Gastrocnemius medialis (tissue), 4 donors: ENCODE data around the gene MSH4.
A peak's percentile ranks its signal among the peaks of the same experiment; 100 is the strongest.

Experiments
- POLR2A ChIP-seq, 2 donors: fragments of 450-650 bp; IDR thresholded peaks; one replicate each; pipeline ENCODE4 v1.6.1; 2017; ENCODE audit warnings: antibody characterized with exemption in 2 of 2, mild to moderate bottlenecking in 2 of 2, moderate library complexity in 2 of 2
- TF ChIP-seq, protein P1 (sequence below), 5 experiments: fragments of 450-650 bp in 3 of 5; fragments of 200-600 bp in 2 of 5; sonication (generic) in 2 of 5; IDR thresholded peaks in 4 of 5; conservative IDR thresholded peaks in 1 of 5; 1 replicate in 4 of 5; 2 replicates in 1 of 5; pipeline ENCODE4 v1.5.1; 2016 to 2019; ENCODE audit warnings: antibody characterized with exemption in 5 of 5, mild to moderate bottlenecking in 3 of 5, moderate library complexity in 3 of 5

DNA sequence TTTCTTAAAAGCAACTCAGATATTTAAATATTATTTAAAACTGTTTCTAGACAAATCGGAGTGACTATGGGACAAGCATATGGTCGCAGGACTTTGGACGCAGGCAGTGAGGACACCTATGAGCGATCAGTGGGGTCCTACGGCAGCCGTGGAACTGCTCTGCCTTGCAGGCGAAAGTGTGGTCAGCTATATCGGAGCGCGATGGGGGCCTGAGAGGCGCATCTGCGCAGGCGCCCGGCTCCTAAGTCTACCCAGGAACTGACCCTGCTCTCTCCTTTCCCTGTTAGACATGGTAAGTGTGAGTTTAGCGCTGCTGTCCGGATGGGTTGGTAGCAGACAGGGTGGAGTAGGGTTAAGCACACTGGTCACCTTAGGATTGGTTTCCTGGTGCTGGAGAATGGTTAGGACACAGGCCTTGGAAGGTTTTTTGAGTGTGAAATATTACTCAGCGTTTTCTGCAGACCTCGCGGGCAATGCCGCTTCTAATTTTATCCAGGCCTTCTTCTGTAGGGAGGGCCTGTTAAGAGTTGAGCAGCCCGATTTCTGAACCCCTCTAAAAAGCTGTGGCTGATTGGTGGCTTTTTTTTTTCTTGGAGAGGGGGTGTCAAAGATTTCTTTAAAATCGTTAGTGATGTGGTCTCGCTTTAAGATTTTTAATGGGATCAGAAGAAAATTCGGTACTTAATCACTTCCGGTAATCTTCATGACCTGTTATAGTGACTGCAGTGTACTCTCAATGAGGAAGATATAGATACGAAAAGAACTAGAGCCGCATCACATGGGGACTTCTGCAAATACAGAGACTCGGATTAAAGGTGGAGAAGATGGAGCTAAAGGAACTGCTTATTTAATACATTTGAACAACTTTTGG lies 10.5 kb upstream of the MSH4 start, which contains the start of gene RABGGTB:
- TF ChIP-seq, protein P1, sequence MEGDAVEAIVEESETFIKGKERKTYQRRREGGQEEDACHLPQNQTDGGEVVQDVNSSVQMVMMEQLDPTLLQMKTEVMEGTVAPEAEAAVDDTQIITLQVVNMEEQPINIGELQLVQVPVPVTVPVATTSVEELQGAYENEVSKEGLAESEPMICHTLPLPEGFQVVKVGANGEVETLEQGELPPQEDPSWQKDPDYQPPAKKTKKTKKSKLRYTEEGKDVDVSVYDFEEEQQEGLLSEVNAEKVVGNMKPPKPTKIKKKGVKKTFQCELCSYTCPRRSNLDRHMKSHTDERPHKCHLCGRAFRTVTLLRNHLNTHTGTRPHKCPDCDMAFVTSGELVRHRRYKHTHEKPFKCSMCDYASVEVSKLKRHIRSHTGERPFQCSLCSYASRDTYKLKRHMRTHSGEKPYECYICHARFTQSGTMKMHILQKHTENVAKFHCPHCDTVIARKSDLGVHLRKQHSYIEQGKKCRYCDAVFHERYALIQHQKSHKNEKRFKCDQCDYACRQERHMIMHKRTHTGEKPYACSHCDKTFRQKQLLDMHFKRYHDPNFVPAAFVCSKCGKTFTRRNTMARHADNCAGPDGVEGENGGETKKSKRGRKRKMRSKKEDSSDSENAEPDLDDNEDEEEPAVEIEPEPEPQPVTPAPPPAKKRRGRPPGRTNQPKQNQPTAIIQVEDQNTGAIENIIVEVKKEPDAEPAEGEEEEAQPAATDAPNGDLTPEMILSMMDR (IDR thresholded peaks at IDR 0.05 in 4 of 5, conservative IDR thresholded peaks at IDR 0.05 in 1 of 5) = no peak
- TF ChIP-seq POLR2A (IDR thresholded peaks at IDR 0.05) = peak; percentile 88 to 92
